NCI-H345 treated with DMSO at 0.1 percent for 48 hours (cell line): ENCODE data around the gene LRRK2.

Source experiments
- DNase-seq: peaks from one replicate; lab custom pipeline; 2025; ENCODE audit not compliant: unreplicated experiment; lab: John Stamatoyannopoulos, UW

LRRK2 gene

GRCh38 chr12:40390980-40391379, 166.2 kb downstream of the LRRK2 start:
- DNase-seq = no peak

- DNase-seq = no peak
Observed at GRCh38 chr12:40393026-40393425, 168.2 kb downstream of the LRRK2 start.

- DNase-seq = no peak
Observed at GRCh38 chr12:40399656-40400055, 174.9 kb downstream of the LRRK2 start.

- no peak for DNase-seq
Observed at GRCh38 chr12:40405419-40405818, 180.6 kb downstream of the LRRK2 start.
